NCI-H82 (cell line): ENCODE measurements around the gene RBM33.

ENCODE experiments used
- DNase-seq: peaks from one replicate; lab custom pipeline; 2025; lab: John Stamatoyannopoulos, UW

RBM33 gene

GRCh38 chr7:155694851-155695250, 50.4 kb downstream of the RBM33 start:
- no peak for DNase-seq

GRCh38 chr7:155696747-155697146, 52.3 kb downstream of the RBM33 start:
- DNase-seq: no peak

GRCh38 chr7:155698633-155699032, 54.2 kb downstream of the RBM33 start:
- no peak for DNase-seq

- DNase-seq: no peak
These were observed 54.7 kb downstream of the RBM33 start for GRCh38 chr7:155699180-155699579.

- no peak for DNase-seq
These were observed 56.4 kb downstream of the RBM33 start for GRCh38 chr7:155700847-155701246.

- no peak for DNase-seq
These were observed 57.6 kb downstream of the RBM33 start for GRCh38 chr7:155701972-155702544.

GRCh38 chr7:155702616-155703015, 58.2 kb downstream of the RBM33 start:
- DNase-seq: no peak

GRCh38 chr7:155705623-155706360, 61.3 kb downstream of the RBM33 start:
- no peak for DNase-seq

GRCh38 chr7:155706376-155706775, 61.9 kb downstream of the RBM33 start:
- no peak for DNase-seq

- no peak for DNase-seq
These were observed 65.0 kb downstream of the RBM33 start for GRCh38 chr7:155709453-155709852.

- DNase-seq: no peak
These were observed 65.6 kb downstream of the RBM33 start for GRCh38 chr7:155710031-155710430.

- no peak for DNase-seq
These were observed 66.1 kb downstream of the RBM33 start for GRCh38 chr7:155710530-155710929.

- no peak for DNase-seq
These were observed 66.6 kb downstream of the RBM33 start for GRCh38 chr7:155711081-155711480.

- DNase-seq: no peak
These were observed 68.9 kb downstream of the RBM33 start for GRCh38 chr7:155713384-155713783.

- no peak for DNase-seq
These were observed 70.2 kb downstream of the RBM33 start for GRCh38 chr7:155714702-155715101.

GRCh38 chr7:155715111-155715805, 70.8 kb downstream of the RBM33 start:
- no peak for DNase-seq

- peak; percentile 12 for DNase-seq
These were observed 72.7 kb downstream of the RBM33 start for GRCh38 chr7:155717010-155717744.

GRCh38 chr7:155721056-155721455, 76.6 kb downstream of the RBM33 start:
- no peak for DNase-seq

GRCh38 chr7:155722118-155722517, 77.7 kb downstream of the RBM33 start:
- DNase-seq: no peak

GRCh38 chr7:155722936-155723335, 78.5 kb downstream of the RBM33 start:
- DNase-seq: no peak

GRCh38 chr7:155724327-155725005, 80.0 kb downstream of the RBM33 start:
- DNase-seq: peak; percentile 33

GRCh38 chr7:155725006-155725355, 80.5 kb downstream of the RBM33 start:
- no peak for DNase-seq
